NB4 (cell line): ENCODE data around the gene FANCG.

Experiments used
- TF ChIP-seq, protein P1 (sequence below): IDR thresholded peaks from one replicate; pipeline ENCODE4 v1.5.1; 2012; ENCODE audit warnings: low read depth, low read length
- TF ChIP-seq, protein P2 (sequence below): IDR thresholded peaks from 2 replicates; pipeline ENCODE4 v1.6.1; 2011; ENCODE audit warnings: low read depth, low read length

DNA sequence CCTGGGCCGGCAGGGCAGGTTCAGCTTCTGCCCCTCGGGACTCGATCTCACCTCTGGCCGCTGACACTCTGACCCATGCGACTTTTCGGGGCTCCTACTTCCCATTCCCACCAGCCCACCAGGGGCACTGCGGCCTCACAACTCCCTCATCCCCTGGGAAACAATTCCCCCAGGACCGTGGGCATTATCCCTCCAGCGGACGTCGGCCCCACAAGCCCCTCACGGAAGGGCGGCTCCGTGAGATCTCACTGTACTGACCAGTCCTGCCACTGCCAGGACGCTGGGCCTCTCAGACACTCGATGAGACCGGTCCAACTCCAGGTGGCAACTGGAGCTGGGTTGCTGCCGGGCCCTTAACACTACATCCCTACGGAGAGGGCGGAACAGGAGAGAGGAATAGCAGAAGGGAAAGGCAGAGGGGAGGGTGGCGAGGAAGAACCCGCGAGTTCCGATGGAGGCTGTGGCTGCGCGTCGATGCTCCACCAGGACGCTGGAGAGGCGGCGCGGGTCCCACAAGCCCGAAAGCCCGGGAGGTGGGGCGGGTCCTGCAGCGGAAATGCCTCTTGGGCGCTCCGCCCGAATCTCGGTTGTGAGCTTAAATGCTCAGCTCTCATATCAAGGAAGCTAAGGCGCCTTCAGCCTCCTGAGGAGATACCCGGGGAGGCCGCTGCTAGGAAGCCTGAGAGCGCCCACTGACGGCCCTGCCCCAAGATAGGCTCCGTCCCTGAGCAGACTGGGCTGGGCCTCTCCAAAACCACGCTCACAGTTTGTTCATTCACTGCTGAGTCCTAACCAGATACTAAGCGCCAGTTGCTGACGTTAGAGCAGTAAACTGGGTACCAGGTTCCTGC, 43.7 kb downstream of the FANCG start:
- TF ChIP-seq, protein P1, sequence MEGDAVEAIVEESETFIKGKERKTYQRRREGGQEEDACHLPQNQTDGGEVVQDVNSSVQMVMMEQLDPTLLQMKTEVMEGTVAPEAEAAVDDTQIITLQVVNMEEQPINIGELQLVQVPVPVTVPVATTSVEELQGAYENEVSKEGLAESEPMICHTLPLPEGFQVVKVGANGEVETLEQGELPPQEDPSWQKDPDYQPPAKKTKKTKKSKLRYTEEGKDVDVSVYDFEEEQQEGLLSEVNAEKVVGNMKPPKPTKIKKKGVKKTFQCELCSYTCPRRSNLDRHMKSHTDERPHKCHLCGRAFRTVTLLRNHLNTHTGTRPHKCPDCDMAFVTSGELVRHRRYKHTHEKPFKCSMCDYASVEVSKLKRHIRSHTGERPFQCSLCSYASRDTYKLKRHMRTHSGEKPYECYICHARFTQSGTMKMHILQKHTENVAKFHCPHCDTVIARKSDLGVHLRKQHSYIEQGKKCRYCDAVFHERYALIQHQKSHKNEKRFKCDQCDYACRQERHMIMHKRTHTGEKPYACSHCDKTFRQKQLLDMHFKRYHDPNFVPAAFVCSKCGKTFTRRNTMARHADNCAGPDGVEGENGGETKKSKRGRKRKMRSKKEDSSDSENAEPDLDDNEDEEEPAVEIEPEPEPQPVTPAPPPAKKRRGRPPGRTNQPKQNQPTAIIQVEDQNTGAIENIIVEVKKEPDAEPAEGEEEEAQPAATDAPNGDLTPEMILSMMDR, result no peak
- TF ChIP-seq, protein P2, sequence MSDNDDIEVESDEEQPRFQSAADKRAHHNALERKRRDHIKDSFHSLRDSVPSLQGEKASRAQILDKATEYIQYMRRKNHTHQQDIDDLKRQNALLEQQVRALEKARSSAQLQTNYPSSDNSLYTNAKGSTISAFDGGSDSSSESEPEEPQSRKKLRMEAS, result no peak
